ENCODE measurements around the gene DLX3.
A peak's percentile ranks its signal among the peaks of the same experiment; 100 is the strongest.

The DLX3 gene

GRCh38 chr17:49987290-49987585, 7.8 kb downstream of the DLX3 start:
- no peak overlapping the region for H4K8ac ChIP-seq (ENCODE audit: low read length)
- peak overlapping the region; percentile 35 for H2BK15ac ChIP-seq (ENCODE audit: low read depth, poor library complexity, severe bottlenecking)
- H3K9ac ChIP-seq (ENCODE audit: low read length), result no peak overlapping the region
- peaks cover 69 to 84% of the 10 kb centered on the region in 2 experiments for H3K27me3 ChIP-seq (ENCODE audit: control insufficient read depth in 1 of 2, insufficient read depth in 1 of 2, low read length in 2 of 2)
- H3K36me3 ChIP-seq (ENCODE audit: control insufficient read depth in 1 of 2, insufficient read depth in 2 of 2, low read depth in 1 of 2, low read length in 2 of 2), result no peaks in the 10 kb centered on the region
- no peak overlapping the region for H3K4me3 ChIP-seq (ENCODE audit: insufficient read depth in 1 of 2, low read depth in 1 of 2, low read length in 2 of 2)
- no peak overlapping the region for H2AFZ ChIP-seq (ENCODE audit: low read depth, low read length)
- DNase-seq, result no peak
- peaks cover 2% of the 10 kb centered on the region for H3K4me1 ChIP-seq (ENCODE audit: control insufficient read depth, insufficient read depth, low read depth, low read length)
- H2BK5ac ChIP-seq (ENCODE audit: low read depth, low read length, poor library complexity, severe bottlenecking), result no peak overlapping the region
- no peak overlapping the region for H3K27ac ChIP-seq (ENCODE audit: low read length, poor library complexity, severe bottlenecking)
- H3K14ac ChIP-seq (ENCODE audit: low read length in 2 of 2), result no peak overlapping the region
- H3K23ac ChIP-seq (ENCODE audit: low read length in 2 of 2), result no peak overlapping the region
- H3K79me1 ChIP-seq (replicated peaks; ENCODE audit: low read length, poor library complexity, severe bottlenecking), result no peaks in the 10 kb centered on the region
- H3K9me3 ChIP-seq (ENCODE audit: control insufficient read depth, low read length), result peaks cover 3% of the 10 kb centered on the region
- 31% methylated on average over 2 of the region's 2 CpGs for WGBS
- H3K4ac ChIP-seq (ENCODE audit: low read depth in 1 of 2, low read length in 2 of 2), result no peak overlapping the region
- no peak overlapping the region for H3K18ac ChIP-seq (ENCODE audit: low read depth in 1 of 2, low read length in 2 of 2)
- H2AK5ac ChIP-seq (ENCODE audit: low read length, severe bottlenecking), result no peak overlapping the region
- no peak overlapping the region for H2BK120ac ChIP-seq (ENCODE audit: low read depth, low read length)
- H2BK12ac ChIP-seq (ENCODE audit: low read length in 2 of 2), result no peak overlapping the region
- H4K91ac ChIP-seq (ENCODE audit: low read length), result no peak overlapping the region
- no peak overlapping the region for H3K4me2 ChIP-seq (ENCODE audit: low read length, poor library complexity, severe bottlenecking)

- Histone ChIP-seq H2BK12ac (ENCODE audit: low read length in 2 of 2) (no peak overlapping the region), H3K9me3 (ENCODE audit: control insufficient read depth, low read length) (peaks cover 3% of the 10 kb centered on the region), H3K4me2 (ENCODE audit: low read length, poor library complexity, severe bottlenecking) (no peak overlapping the region), H3K79me1 (replicated peaks; ENCODE audit: low read length, poor library complexity, severe bottlenecking) (no peaks in the 10 kb centered on the region), H2BK5ac (ENCODE audit: low read depth, low read length, poor library complexity, severe bottlenecking) (no peak overlapping the region), H3K4me1 (ENCODE audit: control insufficient read depth, insufficient read depth, low read depth, low read length) (peaks cover 2% of the 10 kb centered on the region), H3K4me3 (ENCODE audit: insufficient read depth in 1 of 2, low read depth in 1 of 2, low read length in 2 of 2) (no peak overlapping the region), H3K4ac (ENCODE audit: low read depth in 1 of 2, low read length in 2 of 2) (no peak overlapping the region), H4K8ac (ENCODE audit: low read length) (no peak overlapping the region), H2AK5ac (ENCODE audit: low read length, severe bottlenecking) (no peak overlapping the region), H3K27me3 (ENCODE audit: control insufficient read depth in 1 of 2, insufficient read depth in 1 of 2, low read length in 2 of 2) (peaks cover 66 to 80% of the 10 kb centered on the region in 2 experiments), H3K9ac (ENCODE audit: low read length) (no peak overlapping the region), H3K23ac (ENCODE audit: low read length in 2 of 2) (no peak overlapping the region), H3K27ac (ENCODE audit: low read length, poor library complexity, severe bottlenecking) (no peak overlapping the region), H2BK15ac (ENCODE audit: low read depth, poor library complexity, severe bottlenecking) (peak overlapping the region; percentile 35), H3K18ac (ENCODE audit: low read depth in 1 of 2, low read length in 2 of 2) (no peak overlapping the region), H4K91ac (ENCODE audit: low read length) (no peak overlapping the region), H2AFZ (ENCODE audit: low read depth, low read length) (no peak overlapping the region), H2BK120ac (ENCODE audit: low read depth, low read length) (no peak overlapping the region), H3K36me3 (ENCODE audit: control insufficient read depth in 1 of 2, insufficient read depth in 2 of 2, low read depth in 1 of 2, low read length in 2 of 2) (no peaks in the 10 kb centered on the region), H3K14ac (ENCODE audit: low read length in 2 of 2) (no peak overlapping the region)
- WGBS, result 75% methylated on average over 6 of the region's 6 CpGs
- no peak for DNase-seq
These were observed 8.4 kb downstream of the DLX3 start for GRCh38 chr17:49986396-49987289.

- Histone ChIP-seq H2AFZ (ENCODE audit: low read depth, low read length) (no peak overlapping the region), H3K79me1 (replicated peaks; ENCODE audit: low read length, poor library complexity, severe bottlenecking) (no peaks in the 10 kb centered on the region)
These were observed 9.6 kb downstream of the DLX3 start for GRCh38 chr17:49985310-49985990.

GRCh38 chr17:49984776-49985175, 10.2 kb downstream of the DLX3 start:
- Histone ChIP-seq H3K27ac (ENCODE audit: low read length, poor library complexity, severe bottlenecking) (no peak overlapping the region), H3K9ac (ENCODE audit: low read length) (no peak overlapping the region), H3K4me2 (ENCODE audit: low read length, poor library complexity, severe bottlenecking) (no peak overlapping the region), H3K23ac (ENCODE audit: low read length in 2 of 2) (no peak overlapping the region), H4K8ac (ENCODE audit: low read length) (no peak overlapping the region), H3K9me3 (ENCODE audit: control insufficient read depth, low read length) (peaks cover 3% of the 10 kb centered on the region), H2BK15ac (ENCODE audit: low read depth, poor library complexity, severe bottlenecking) (no peak overlapping the region), H3K27me3 (ENCODE audit: control insufficient read depth in 1 of 2, insufficient read depth in 1 of 2, low read length in 2 of 2) (peaks cover 57 to 80% of the 10 kb centered on the region in 2 experiments), H3K79me1 (replicated peaks; ENCODE audit: low read length, poor library complexity, severe bottlenecking) (no peaks in the 10 kb centered on the region), H2AK5ac (ENCODE audit: low read length, severe bottlenecking) (no peak overlapping the region), H2AFZ (ENCODE audit: low read depth, low read length) (no peak overlapping the region), H3K36me3 (ENCODE audit: control insufficient read depth in 1 of 2, insufficient read depth in 2 of 2, low read depth in 1 of 2, low read length in 2 of 2) (no peaks in the 10 kb centered on the region), H4K91ac (ENCODE audit: low read length) (no peak overlapping the region), H3K4ac (ENCODE audit: low read depth in 1 of 2, low read length in 2 of 2) (no peak overlapping the region), H2BK5ac (ENCODE audit: low read depth, low read length, poor library complexity, severe bottlenecking) (no peak overlapping the region), H2BK120ac (ENCODE audit: low read depth, low read length) (no peak overlapping the region), H3K18ac (ENCODE audit: low read depth in 1 of 2, low read length in 2 of 2) (no peak overlapping the region), H2BK12ac (ENCODE audit: low read length in 2 of 2) (no peak overlapping the region), H3K14ac (ENCODE audit: low read length in 2 of 2) (no peak overlapping the region), H3K4me1 (ENCODE audit: control insufficient read depth, insufficient read depth, low read depth, low read length) (peaks cover 6% of the 10 kb centered on the region), H3K4me3 (ENCODE audit: insufficient read depth in 1 of 2, low read depth in 1 of 2, low read length in 2 of 2) (no peak overlapping the region)
- no peak for DNase-seq
- WGBS, result 44% methylated on average over 2 of the region's 2 CpGs

More at GRCh38 chr17:49985310-49985990, 9.6 kb downstream of the DLX3 start:
- Histone ChIP-seq H3K4ac (ENCODE audit: low read depth in 1 of 2, low read length in 2 of 2) (no peak overlapping the region), H3K4me2 (ENCODE audit: low read length, poor library complexity, severe bottlenecking) (no peak overlapping the region), H4K8ac (ENCODE audit: low read length) (no peak overlapping the region), H2AK5ac (ENCODE audit: low read length, severe bottlenecking) (no peak overlapping the region), H3K4me1 (ENCODE audit: control insufficient read depth, insufficient read depth, low read depth, low read length) (peaks cover 6% of the 10 kb centered on the region), H2BK5ac (ENCODE audit: low read depth, low read length, poor library complexity, severe bottlenecking) (no peak overlapping the region), H2BK120ac (ENCODE audit: low read depth, low read length) (no peak overlapping the region), H3K36me3 (ENCODE audit: control insufficient read depth in 1 of 2, insufficient read depth in 2 of 2, low read depth in 1 of 2, low read length in 2 of 2) (no peaks in the 10 kb centered on the region), H3K9ac (ENCODE audit: low read length) (no peak overlapping the region), H3K18ac (ENCODE audit: low read depth in 1 of 2, low read length in 2 of 2) (no peak overlapping the region), H2BK15ac (ENCODE audit: low read depth, poor library complexity, severe bottlenecking) (no peak overlapping the region), H2BK12ac (ENCODE audit: low read length in 2 of 2) (no peak overlapping the region), H3K23ac (ENCODE audit: low read length in 2 of 2) (no peak overlapping the region), H3K14ac (ENCODE audit: low read length in 2 of 2) (no peak overlapping the region), H4K91ac (ENCODE audit: low read length) (no peak overlapping the region), H3K27ac (ENCODE audit: low read length, poor library complexity, severe bottlenecking) (no peak overlapping the region), H3K27me3 (ENCODE audit: control insufficient read depth in 1 of 2, insufficient read depth in 1 of 2, low read length in 2 of 2) (peaks cover 60 to 80% of the 10 kb centered on the region in 2 experiments), H3K4me3 (ENCODE audit: insufficient read depth in 1 of 2, low read depth in 1 of 2, low read length in 2 of 2) (no peak overlapping the region), H3K9me3 (ENCODE audit: control insufficient read depth, low read length) (peaks cover 3% of the 10 kb centered on the region)
- no peak for DNase-seq
- 50% methylated on average over 2 of the region's 3 CpGs for WGBS
